Suprapubic skin (tissue), 4 donors: ENCODE data around the gene SPARC. TPM values are rescaled to one million over a fixed set of nuclear protein-coding genes. Genes with fewer than 3 reads are reported as not detected.
A peak's percentile ranks its signal among the peaks of the same experiment; 100 is the strongest.

Source experiments
- DNase-seq, 2 donors: peaks; one replicate each; pipeline ENCODE4 v3.0.0-alpha.2; 2019; ENCODE audit warnings: low spot score in 2 of 2
- H3K27ac ChIP-seq: fragments of 200-600 bp; sonication (generic); one replicate; pipeline ENCODE4 v1.5.1; 2019
- H3K27me3 ChIP-seq: fragments of 200-600 bp; sonication (generic); one replicate; pipeline ENCODE4 v1.5.1; 2019
- H3K36me3 ChIP-seq: fragments of 200-600 bp; sonication (generic); one replicate; pipeline ENCODE4 v1.5.1; 2019
- H3K4me1 ChIP-seq: fragments of 200-600 bp; sonication (generic); one replicate; pipeline ENCODE4 v1.5.1; 2019
- H3K4me3 ChIP-seq: fragments of 200-600 bp; sonication (generic); one replicate; pipeline ENCODE4 v1.5.1; 2019; ENCODE audit warnings: mild to moderate bottlenecking
- H3K9me3 ChIP-seq: fragments of 200-600 bp; sonication (generic); one replicate; pipeline ENCODE4 v1.5.1; 2019
- EP300 ChIP-seq: sonication (generic); formaldehyde crosslinking; IDR thresholded peaks from one replicate; pipeline ENCODE4 v1.6.1; 2017; ENCODE audit warnings: antibody characterized with exemption
- POLR2A ChIP-seq, 2 donors: fragments of 450-650 bp; IDR thresholded peaks; one replicate each; pipeline ENCODE4 v1.6.1; 2017; ENCODE audit warnings: antibody characterized with exemption in 2 of 2, mild to moderate bottlenecking in 2 of 2, moderate library complexity in 2 of 2
- POLR2AphosphoS5 ChIP-seq, 3 donors: sonication (generic); formaldehyde crosslinking; IDR thresholded peaks; one replicate each; pipeline ENCODE4 v1.6.1; 2017; ENCODE audit warnings: antibody characterized with exemption in 3 of 3
- WGBS: methylation state at CpG from one replicate; pipeline ENCODE4 v1.1.5; 2018; 5-methylcytosine and 5-hydroxymethylcytosine counted together
- total RNA-seq, 4 donors: library from RNA; depleted of rRNA; stranded (reverse); fragments of >200 nt; gene quantifications; one replicate each; pipeline ENCODE4 v1.1.0, GENCODE V29; 2016
- TF ChIP-seq, protein P1 (sequence below), 2 donors: fragments of 200-600 bp in 1 of 2; fragments of 450-650 bp in 1 of 2; sonication (generic) in 1 of 2; IDR thresholded peaks; one replicate each; pipeline ENCODE4 v1.5.1; 2016 to 2019; ENCODE audit warnings: antibody characterized with exemption in 2 of 2, mild to moderate bottlenecking in 1 of 2, moderate library complexity in 1 of 2

The SPARC gene
- total RNA-seq, 4 donors from 2014 or later = 265 to 337 (median 270) TPM

DNA sequence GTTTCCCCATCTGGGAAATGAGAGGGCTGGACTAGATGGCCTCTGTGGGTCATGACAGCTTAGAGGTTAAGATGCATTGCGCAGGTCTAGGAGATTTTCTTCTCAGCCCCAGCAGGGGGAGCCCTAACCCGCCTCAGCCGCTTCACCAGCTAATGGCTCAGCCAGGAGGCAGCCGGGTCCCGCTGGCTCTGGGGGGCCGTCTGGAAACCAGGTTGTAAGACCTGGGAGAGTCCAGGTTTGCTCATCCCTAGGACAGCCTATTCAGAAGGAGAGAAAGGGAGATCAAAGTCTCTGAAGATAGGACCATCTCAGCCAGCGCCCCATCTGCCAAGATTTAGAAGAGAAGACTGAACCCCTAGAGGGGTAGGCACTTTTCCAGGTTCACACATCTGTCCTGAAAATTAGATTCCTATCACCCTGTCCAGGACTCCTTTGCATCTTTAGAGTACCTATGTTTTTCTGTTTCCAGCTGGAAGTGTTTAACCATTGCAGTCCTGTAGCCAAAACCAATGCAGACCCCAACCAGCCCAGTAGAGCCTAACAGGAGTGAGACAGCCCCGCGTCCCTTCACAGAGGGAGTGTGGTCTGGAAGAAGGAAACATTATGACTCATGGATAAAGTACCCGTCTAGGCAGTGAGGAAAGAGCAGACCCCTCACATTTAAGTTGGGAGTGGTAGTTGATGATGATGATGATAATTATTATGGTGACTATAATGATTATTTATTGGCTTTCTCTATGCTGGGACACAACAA, 27.5 kb downstream of the SPARC start:
- Histone ChIP-seq H3K36me3 (peaks cover 11% of the 10 kb centered on the region), H3K27me3 (no peaks in the 10 kb centered on the region), H3K4me1 (peaks cover 49% of the 10 kb centered on the region), H3K27ac (no peak overlapping the region), H3K9me3 (no peaks in the 10 kb centered on the region), H3K4me3 (no peak overlapping the region)
- 36% methylated on average over 8 of the region's 10 CpGs for WGBS
- TF ChIP-seq, protein P1, sequence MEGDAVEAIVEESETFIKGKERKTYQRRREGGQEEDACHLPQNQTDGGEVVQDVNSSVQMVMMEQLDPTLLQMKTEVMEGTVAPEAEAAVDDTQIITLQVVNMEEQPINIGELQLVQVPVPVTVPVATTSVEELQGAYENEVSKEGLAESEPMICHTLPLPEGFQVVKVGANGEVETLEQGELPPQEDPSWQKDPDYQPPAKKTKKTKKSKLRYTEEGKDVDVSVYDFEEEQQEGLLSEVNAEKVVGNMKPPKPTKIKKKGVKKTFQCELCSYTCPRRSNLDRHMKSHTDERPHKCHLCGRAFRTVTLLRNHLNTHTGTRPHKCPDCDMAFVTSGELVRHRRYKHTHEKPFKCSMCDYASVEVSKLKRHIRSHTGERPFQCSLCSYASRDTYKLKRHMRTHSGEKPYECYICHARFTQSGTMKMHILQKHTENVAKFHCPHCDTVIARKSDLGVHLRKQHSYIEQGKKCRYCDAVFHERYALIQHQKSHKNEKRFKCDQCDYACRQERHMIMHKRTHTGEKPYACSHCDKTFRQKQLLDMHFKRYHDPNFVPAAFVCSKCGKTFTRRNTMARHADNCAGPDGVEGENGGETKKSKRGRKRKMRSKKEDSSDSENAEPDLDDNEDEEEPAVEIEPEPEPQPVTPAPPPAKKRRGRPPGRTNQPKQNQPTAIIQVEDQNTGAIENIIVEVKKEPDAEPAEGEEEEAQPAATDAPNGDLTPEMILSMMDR (IDR thresholded peaks at IDR 0.05) = peak; percentile 76 to 82
- TF ChIP-seq POLR2AphosphoS5 (IDR thresholded peaks at IDR 0.05) (peak in 1 of 3 donors; percentile 35), POLR2A (IDR thresholded peaks at IDR 0.05) (no peak), EP300 (no peak)
- DNase-seq = peak; percentile 91 to 93

DNA sequence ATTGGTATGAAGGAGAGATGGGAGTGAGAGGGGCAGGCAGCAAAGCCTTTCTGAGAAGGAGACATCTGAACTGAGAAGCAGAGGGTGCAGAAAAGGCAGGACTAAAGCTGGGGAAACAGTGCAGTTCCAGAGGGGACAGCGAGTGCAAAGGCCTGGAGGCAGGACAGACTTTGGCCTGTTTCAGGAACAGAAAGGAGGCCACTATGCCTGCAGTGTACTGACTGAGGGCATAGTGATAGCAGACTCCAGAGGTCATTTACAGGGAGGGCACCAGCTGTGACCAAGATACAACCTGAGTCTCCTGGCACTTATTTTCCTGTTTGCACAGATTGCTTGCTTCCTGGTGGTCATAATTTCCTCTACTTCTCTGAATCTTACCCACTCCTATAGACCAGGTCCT, 29.6 kb downstream of the SPARC start:
- 81% methylated on average over 1 of the region's 1 CpG for WGBS
- Histone ChIP-seq H3K27ac (no peak overlapping the region), H3K4me3 (no peak overlapping the region), H3K9me3 (no peaks in the 10 kb centered on the region), H3K4me1 (peaks cover 33% of the 10 kb centered on the region), H3K36me3 (no peaks in the 10 kb centered on the region), H3K27me3 (no peaks in the 10 kb centered on the region)
- DNase-seq = no peak
- TF ChIP-seq POLR2AphosphoS5 (IDR thresholded peaks at IDR 0.05) (no peak), EP300 (no peak), POLR2A (IDR thresholded peaks at IDR 0.05) (no peak)
- TF ChIP-seq, protein P1 (IDR thresholded peaks at IDR 0.05) = no peak

DNA sequence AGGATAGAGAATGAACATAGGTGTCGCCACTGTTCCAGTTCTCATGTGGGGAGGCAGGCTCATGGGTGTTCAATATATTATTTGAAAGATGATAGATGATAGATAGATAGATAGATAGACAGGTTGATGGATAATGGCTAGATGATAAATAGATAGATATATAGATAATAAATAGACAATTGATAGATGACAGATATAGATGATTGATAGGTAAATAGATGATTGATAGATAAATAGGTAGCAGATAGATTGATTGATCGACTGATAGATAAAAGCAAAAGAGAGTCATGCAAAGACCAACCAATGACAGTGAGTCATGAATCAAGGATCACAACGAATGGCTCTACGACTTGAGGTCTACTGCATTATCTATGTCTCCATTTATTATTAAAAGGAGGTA, 30.4 kb downstream of the SPARC start:
- H3K4me1 ChIP-seq = peaks cover 32% of the 10 kb centered on the region
- H3K27ac ChIP-seq = no peak overlapping the region
- no peaks in the 10 kb centered on the region for H3K27me3 ChIP-seq
- 86% methylated on average over 4 of the region's 4 CpGs for WGBS
- H3K4me3 ChIP-seq = no peak overlapping the region
- TF ChIP-seq POLR2A (IDR thresholded peaks at IDR 0.05) = no peak
- TF ChIP-seq, protein P1 (IDR thresholded peaks at IDR 0.05) = no peak
- TF ChIP-seq EP300 = no peak
- TF ChIP-seq POLR2AphosphoS5 (IDR thresholded peaks at IDR 0.05) = no peak
- no peaks in the 10 kb centered on the region for H3K36me3 ChIP-seq
- no peak for DNase-seq
- H3K9me3 ChIP-seq = no peaks in the 10 kb centered on the region

GRCh38 chr5:151651997-151652645, 34.6 kb downstream of the SPARC start:
- peak; percentile 86 for DNase-seq
- no peaks in the 10 kb centered on the region for H3K27me3 ChIP-seq
- H3K36me3 ChIP-seq = no peaks in the 10 kb centered on the region

DNA sequence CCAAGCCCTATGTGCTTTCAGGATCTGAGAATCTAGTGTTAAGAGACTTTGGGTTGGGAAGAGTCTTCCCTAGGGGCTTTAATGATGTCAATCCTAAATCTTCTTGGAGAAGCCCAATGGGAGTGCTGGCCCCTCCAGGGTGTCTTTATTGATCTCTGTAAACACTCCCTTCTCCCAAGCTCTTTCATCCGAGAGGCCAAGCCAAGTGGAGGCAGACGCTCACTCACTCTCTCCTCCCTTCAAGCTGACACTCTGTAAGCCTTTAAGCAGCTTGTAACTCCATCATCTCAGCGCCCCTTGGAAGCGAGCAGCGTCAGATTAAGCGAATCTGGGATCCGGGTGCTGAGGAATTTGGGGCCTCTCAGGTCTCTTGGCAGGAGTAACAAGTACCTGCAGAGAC, 37.7 kb downstream of the SPARC start:
- no peak for DNase-seq
- Histone ChIP-seq H3K27ac (no peak overlapping the region), H3K9me3 (no peaks in the 10 kb centered on the region), H3K4me3 (no peak overlapping the region), H3K4me1 (peaks cover 35% of the 10 kb centered on the region), H3K27me3 (no peaks in the 10 kb centered on the region), H3K36me3 (no peaks in the 10 kb centered on the region)
- TF ChIP-seq POLR2A (IDR thresholded peaks at IDR 0.05) (no peak), EP300 (no peak), POLR2AphosphoS5 (IDR thresholded peaks at IDR 0.05) (no peak)
- TF ChIP-seq, protein P1 (IDR thresholded peaks at IDR 0.05) = no peak
- 42% methylated on average over 7 of the region's 7 CpGs for WGBS

More at GRCh38 chr5:151651997-151652645, 34.6 kb downstream of the SPARC start:
- no peak overlapping the region for H3K27ac ChIP-seq
- no peak for TF ChIP-seq POLR2A (IDR thresholded peaks at IDR 0.05)
- TF ChIP-seq, protein P1 (IDR thresholded peaks at IDR 0.05) = peak; percentile 84 to 87
- WGBS = 0% methylated on average over 2 of the region's 6 CpGs
- H3K9me3 ChIP-seq = no peaks in the 10 kb centered on the region
- H3K4me3 ChIP-seq = no peak overlapping the region
- peaks cover 17% of the 10 kb centered on the region for H3K4me1 ChIP-seq
